Panc1 (cell line): ENCODE measurements around the gene PRDX3.

ENCODE experiments used
- REST ChIP-seq, 2 experiments: IDR thresholded peaks; 2 replicates each; pipeline ENCODE4 v1.6.1; 2011 to 2012; ENCODE audit warnings: low read depth in 2 of 2, control low read depth in 1 of 2, low read length in 1 of 2, mild to moderate bottlenecking in 1 of 2, moderate library complexity in 1 of 2; ENCODE audit not compliant: insufficient read depth in 1 of 2
- SIN3A ChIP-seq: IDR thresholded peaks from 2 replicates; pipeline ENCODE4 v1.6.1; 2012; ENCODE audit warnings: low read depth, mild to moderate bottlenecking, low read length, moderate library complexity, borderline replicate concordance; ENCODE audit not compliant: insufficient read depth
- TF ChIP-seq, protein P1 (sequence below): fragments of 450-650 bp; IDR thresholded peaks from 2 replicates; pipeline ENCODE4 v1.5.1; 2017; ENCODE audit warnings: mild to moderate bottlenecking

DNA sequence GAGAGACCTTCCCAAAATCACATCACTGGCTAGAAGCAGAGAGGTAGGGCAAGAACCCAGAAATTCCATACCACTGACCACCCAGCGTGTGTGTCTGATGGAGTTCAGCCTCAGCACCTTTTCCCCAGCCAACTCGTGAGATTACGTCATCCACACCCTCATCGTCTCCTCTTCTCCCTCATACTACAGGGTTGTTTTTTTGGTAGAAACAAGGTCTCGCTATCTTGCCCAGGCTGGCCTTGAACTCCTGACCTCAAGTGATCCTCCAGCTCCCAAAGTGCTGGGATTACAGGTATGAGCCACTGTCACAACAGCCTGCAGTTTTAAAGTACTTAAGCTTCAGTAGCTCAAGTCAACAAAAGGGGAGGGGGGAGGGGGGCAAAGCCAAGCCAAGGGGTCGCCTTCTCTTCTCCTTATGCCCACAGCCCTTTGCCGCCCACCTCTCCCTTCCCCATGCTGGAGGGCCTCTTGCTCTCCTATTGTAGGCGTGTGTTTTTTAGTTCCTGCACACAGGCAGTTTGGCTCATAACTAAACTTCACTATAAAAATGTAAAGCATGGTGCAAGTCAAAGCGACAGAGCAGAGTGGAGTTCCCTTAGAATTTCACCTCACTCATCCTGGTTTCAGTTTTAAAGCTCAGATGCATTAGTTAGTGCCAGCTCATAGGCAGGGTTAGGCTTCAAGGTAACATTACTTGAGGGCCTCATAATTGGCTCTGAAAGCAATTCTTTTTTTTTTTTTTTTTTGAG lies 5.2 kb upstream of the PRDX3 start:
- TF ChIP-seq, protein P1, sequence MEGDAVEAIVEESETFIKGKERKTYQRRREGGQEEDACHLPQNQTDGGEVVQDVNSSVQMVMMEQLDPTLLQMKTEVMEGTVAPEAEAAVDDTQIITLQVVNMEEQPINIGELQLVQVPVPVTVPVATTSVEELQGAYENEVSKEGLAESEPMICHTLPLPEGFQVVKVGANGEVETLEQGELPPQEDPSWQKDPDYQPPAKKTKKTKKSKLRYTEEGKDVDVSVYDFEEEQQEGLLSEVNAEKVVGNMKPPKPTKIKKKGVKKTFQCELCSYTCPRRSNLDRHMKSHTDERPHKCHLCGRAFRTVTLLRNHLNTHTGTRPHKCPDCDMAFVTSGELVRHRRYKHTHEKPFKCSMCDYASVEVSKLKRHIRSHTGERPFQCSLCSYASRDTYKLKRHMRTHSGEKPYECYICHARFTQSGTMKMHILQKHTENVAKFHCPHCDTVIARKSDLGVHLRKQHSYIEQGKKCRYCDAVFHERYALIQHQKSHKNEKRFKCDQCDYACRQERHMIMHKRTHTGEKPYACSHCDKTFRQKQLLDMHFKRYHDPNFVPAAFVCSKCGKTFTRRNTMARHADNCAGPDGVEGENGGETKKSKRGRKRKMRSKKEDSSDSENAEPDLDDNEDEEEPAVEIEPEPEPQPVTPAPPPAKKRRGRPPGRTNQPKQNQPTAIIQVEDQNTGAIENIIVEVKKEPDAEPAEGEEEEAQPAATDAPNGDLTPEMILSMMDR: no peak
- no peak for TF ChIP-seq REST (IDR thresholded peaks at IDR 0.05; ENCODE audit: insufficient read depth in 1 of 2, low read depth in 2 of 2, low read length in 1 of 2)
- TF ChIP-seq SIN3A: no peak
